ENCODE measurements around the gene CXorf49.
"Not testable (repeated sequence)": the region's sequence is repeated elsewhere in the genome, so short reads cannot be mapped to it uniquely, and the experiment has no call there.

CXorf49 gene

GRCh38 chrX:71671043-71671780, 46.9 kb downstream of the CXorf49 start:
- DNase-seq: no peak

GRCh38 chrX:71669947-71670346, 48.1 kb downstream of the CXorf49 start:
- DNase-seq: not testable (repeated sequence)

- DNase-seq: no peak
These were observed 48.6 kb downstream of the CXorf49 start for GRCh38 chrX:71669492-71669891.

GRCh38 chrX:71668248-71668595, 49.9 kb downstream of the CXorf49 start:
- no peak for DNase-seq

GRCh38 chrX:71667328-71668247, 50.5 kb downstream of the CXorf49 start, which contains the start of gene LOC101059915:
Gene LOC101059915 (plus strand): TSS chrX:71667546.
- DNase-seq: no peak

GRCh38 chrX:71666240-71667223, 51.6 kb downstream of the CXorf49 start:
- no peak for DNase-seq

DNA sequence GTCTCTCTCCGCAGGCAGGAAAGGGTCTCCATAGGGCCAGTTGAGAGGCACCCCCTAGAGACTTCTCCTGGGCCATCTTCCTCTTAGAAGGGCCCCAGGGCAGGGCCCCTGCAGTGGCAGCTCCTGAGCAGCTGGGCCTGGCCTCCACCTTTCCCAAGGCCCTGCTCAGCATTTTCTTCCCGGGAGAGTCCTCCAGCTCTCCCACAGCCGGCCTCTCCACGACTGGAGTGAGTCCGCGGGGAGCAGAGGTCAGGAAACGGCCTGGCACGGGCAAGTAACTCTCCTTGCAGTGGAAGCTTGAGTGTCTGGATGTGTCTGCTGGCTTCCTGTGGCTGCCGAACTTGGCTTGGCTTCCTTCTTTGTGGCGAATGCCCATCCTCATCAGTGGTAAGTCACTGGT, 52.3 kb downstream of the CXorf49 start:
- DNase-seq: no peak

- no peak for DNase-seq
These were observed 53.1 kb downstream of the CXorf49 start for GRCh38 chrX:71664889-71665491.

All from NCI-H2107 (cell line).